ENCODE data around the gene UACA. TPM values are rescaled to one million over a fixed set of nuclear protein-coding genes. Genes with fewer than 3 reads are reported as not detected.
A peak's percentile ranks its signal among the peaks of the same experiment; 100 is the strongest.

Gene UACA
- total and polyA plus RNA-seq, 2 experiments from 2014 or later, result 21.5 to 35.8 TPM

- Histone ChIP-seq H3K27ac (ENCODE audit: low read depth) (no peak overlapping the region), H3K36me3 (ENCODE audit: insufficient read depth) (no peaks in the 10 kb centered on the region), H2AFZ (no peak overlapping the region), H3K4me2 (0 out of 2 replicates have a peak overlapping the region, but pooled peaks have one; percentile 22), H3K9me2 (ENCODE audit: insufficient read depth) (no peaks in the 10 kb centered on the region), H3K4me1 (ENCODE audit: insufficient read depth) (peaks cover 6% of the 10 kb centered on the region; the same call in 1 of the 2 replicates), H3K27me3 (ENCODE audit: insufficient read depth) (no peaks in the 10 kb centered on the region), H3K79me2 (replicated peaks; ENCODE audit: insufficient read depth) (peaks cover 8% of the 10 kb centered on the region; the same call in 1 of the 2 replicates), H3F3A (replicated peaks; ENCODE audit: low read depth) (no peaks in the 10 kb centered on the region), H4K20me1 (replicated peaks; ENCODE audit: insufficient read depth) (peaks cover 6% of the 10 kb centered on the region; the same call in 1 of the 2 replicates), H3K4me3 (no peak overlapping the region)
- DNase-seq (ENCODE audit: low spot score) (no peak), ATAC-seq (no peak)
- TF ChIP-seq EZH2 (IDR thresholded peaks at IDR 0.05; ENCODE audit: low read depth, unreplicated experiment), result no peak
- TF ChIP-seq ZNF462 (CRISPR knock-in tag; IDR thresholded peaks at IDR 0.05), result no peak
- TF ChIP-seq CTCF (conservative IDR thresholded peaks at IDR 0.05; ENCODE audit: low read depth in 2 of 2), result no peak
- TF ChIP-seq POLR2AphosphoS5 (IDR thresholded peaks at IDR 0.05; ENCODE audit: low read depth), result no peak
- TF ChIP-seq, protein P1, sequence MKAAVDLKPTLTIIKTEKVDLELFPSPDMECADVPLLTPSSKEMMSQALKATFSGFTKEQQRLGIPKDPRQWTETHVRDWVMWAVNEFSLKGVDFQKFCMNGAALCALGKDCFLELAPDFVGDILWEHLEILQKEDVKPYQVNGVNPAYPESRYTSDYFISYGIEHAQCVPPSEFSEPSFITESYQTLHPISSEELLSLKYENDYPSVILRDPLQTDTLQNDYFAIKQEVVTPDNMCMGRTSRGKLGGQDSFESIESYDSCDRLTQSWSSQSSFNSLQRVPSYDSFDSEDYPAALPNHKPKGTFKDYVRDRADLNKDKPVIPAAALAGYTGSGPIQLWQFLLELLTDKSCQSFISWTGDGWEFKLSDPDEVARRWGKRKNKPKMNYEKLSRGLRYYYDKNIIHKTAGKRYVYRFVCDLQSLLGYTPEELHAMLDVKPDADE (IDR thresholded peaks at IDR 0.05), result no peak
- no peak for TF ChIP-seq CREB1 (CRISPR knock-in tag; IDR thresholded peaks at IDR 0.05; ENCODE audit: low read depth)
- no peak for TF ChIP-seq ZNF331 (CRISPR knock-in tag; IDR thresholded peaks at IDR 0.05; ENCODE audit: low read depth)
- TF ChIP-seq, protein P2, sequence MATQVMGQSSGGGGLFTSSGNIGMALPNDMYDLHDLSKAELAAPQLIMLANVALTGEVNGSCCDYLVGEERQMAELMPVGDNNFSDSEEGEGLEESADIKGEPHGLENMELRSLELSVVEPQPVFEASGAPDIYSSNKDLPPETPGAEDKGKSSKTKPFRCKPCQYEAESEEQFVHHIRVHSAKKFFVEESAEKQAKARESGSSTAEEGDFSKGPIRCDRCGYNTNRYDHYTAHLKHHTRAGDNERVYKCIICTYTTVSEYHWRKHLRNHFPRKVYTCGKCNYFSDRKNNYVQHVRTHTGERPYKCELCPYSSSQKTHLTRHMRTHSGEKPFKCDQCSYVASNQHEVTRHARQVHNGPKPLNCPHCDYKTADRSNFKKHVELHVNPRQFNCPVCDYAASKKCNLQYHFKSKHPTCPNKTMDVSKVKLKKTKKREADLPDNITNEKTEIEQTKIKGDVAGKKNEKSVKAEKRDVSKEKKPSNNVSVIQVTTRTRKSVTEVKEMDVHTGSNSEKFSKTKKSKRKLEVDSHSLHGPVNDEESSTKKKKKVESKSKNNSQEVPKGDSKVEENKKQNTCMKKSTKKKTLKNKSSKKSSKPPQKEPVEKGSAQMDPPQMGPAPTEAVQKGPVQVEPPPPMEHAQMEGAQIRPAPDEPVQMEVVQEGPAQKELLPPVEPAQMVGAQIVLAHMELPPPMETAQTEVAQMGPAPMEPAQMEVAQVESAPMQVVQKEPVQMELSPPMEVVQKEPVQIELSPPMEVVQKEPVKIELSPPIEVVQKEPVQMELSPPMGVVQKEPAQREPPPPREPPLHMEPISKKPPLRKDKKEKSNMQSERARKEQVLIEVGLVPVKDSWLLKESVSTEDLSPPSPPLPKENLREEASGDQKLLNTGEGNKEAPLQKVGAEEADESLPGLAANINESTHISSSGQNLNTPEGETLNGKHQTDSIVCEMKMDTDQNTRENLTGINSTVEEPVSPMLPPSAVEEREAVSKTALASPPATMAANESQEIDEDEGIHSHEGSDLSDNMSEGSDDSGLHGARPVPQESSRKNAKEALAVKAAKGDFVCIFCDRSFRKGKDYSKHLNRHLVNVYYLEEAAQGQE (IDR thresholded peaks at IDR 0.05; ENCODE audit: unreplicated experiment), result no peak
- TF ChIP-seq STAT1 (IDR thresholded peaks at IDR 0.05; ENCODE audit: unreplicated experiment), result no peak
- Mint-ChIP-seq H3K4me3 (no peak overlapping the region), H3K27me3 (ENCODE audit: insufficient read depth, low read depth, poor library complexity) (peaks cover 1% of the 10 kb centered on the region), H3K9me3 (no peaks in the 10 kb centered on the region), H3K27ac (no peak overlapping the region), H3K36me3 (ENCODE audit: low read depth) (no peaks in the 10 kb centered on the region), H3K4me1 (peaks cover 7% of the 10 kb centered on the region; the same call in 1 of the 3 replicates)
Measured at GRCh38 chr15:70752193-70752635, 11.1 kb downstream of the UACA start.

All from GM23338 (cell line).